Activated CD8-positive, alpha-beta T cell treated with anti-CD3 and anti-CD28 coated beads for 36 hours (primary cell): ENCODE measurements around the gene APIP. TPM values are rescaled to one million over a fixed set of nuclear protein-coding genes. Genes with fewer than 3 reads are reported as not detected.
"Not testable (repeated sequence)": the region's sequence is repeated elsewhere in the genome, so short reads cannot be mapped to it uniquely, and the experiment has no call there.

Experiments used
- ATAC-seq: fragments of 200-7000 bp; cut with Tn5 transposase; one replicate; pipeline ENCODE4 v1.10.0; 2021; ENCODE audit warnings: mild to moderate bottlenecking, moderate library complexity
- CTCF ChIA-PET: fragments of 350-600 bp; sonication (Branson Sonifier 250); formaldehyde crosslinking; loops from one replicate; lab custom pipeline; 2021; ENCODE audit warnings: antibody characterized with exemption; lab: Charles Lee
- POLR2A ChIA-PET: fragments of 350-600 bp; sonication (Branson Sonifier 250); formaldehyde crosslinking; loops from one replicate; lab custom pipeline; 2021; ENCODE audit warnings: antibody characterized with exemption; lab: Charles Lee
- DNase-seq: peaks from one replicate; pipeline ENCODE4 v3.0.0-alpha.2; 2020
- H3K27ac Mint-ChIP-seq: one replicate; pipeline ENCODE4 v1.8.0; 2021; ENCODE audit warnings: mild to moderate bottlenecking, mixed read lengths
- H3K27me3 Mint-ChIP-seq: one replicate; pipeline ENCODE4 v1.8.0; 2021; ENCODE audit warnings: mixed read lengths
- H3K36me3 Mint-ChIP-seq: one replicate; pipeline ENCODE4 v1.8.0; 2021; ENCODE audit warnings: low read depth, mixed read lengths
- H3K4me1 Mint-ChIP-seq: one replicate; pipeline ENCODE4 v1.8.0; 2021; ENCODE audit warnings: low read depth, mixed read lengths
- H3K4me3 Mint-ChIP-seq: one replicate; pipeline ENCODE4 v1.8.0; 2021; ENCODE audit warnings: mild to moderate bottlenecking, moderate library complexity, mixed read lengths
- H3K9me3 Mint-ChIP-seq: one replicate; pipeline ENCODE4 v1.8.0; 2021; ENCODE audit warnings: mixed read lengths
- intact Hi-C: fragments of 100-400 bp; cut with micrococcal nuclease; formaldehyde crosslinking; loops from one replicate; pipeline ENCODE4 v1.10.0; 2022
- total RNA-seq, 2 experiments: library from RNA; stranded (reverse); gene quantifications; one replicate each; pipeline ENCODE4 v1.2.3, GENCODE V29; 2021
- TF ChIP-seq, protein P1 (sequence below): fragments of 200-600 bp; IDR thresholded peaks from one replicate; pipeline ENCODE4 v1.8.0; 2022; ENCODE audit warnings: antibody characterized with exemption, mild to moderate bottlenecking

APIP gene
- total RNA-seq, 2 experiments from 2014 or later = 34.4 to 39.0 TPM

DNA sequence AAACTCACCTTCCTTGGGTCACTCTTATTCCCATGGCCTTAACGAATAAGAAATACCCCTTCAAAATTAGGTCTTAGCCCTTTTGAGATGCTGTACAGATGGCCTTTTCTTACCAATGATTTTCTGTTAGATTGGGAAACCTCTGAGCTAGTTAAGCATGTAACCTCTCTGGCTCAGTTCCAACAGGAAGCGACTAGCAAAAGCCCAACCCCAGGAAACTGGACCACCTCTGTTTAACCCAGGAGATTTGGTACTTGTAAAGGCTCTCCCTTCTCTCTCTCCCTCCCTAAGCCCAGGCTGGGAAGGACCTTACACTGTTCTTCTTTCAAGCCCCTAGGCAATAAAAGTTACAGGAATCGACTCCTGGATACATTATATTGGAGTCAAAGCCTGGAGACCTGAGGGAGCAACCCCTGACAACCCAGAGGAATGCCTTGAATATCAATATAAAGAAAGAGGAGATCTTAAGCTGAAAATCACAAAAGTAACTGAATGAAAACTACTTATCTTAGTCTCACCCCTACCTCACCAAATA is 11.7 kb downstream of the APIP start:
- Mint-ChIP-seq H3K9me3 (peaks cover 24% of the 10 kb centered on the region), H3K36me3 (peaks cover 36% of the 10 kb centered on the region), H3K27me3 (no peaks in the 10 kb centered on the region), H3K4me3 (no peak overlapping the region), H3K4me1 (no peaks in the 10 kb centered on the region), H3K27ac (no peak overlapping the region)
- POLR2A ChIA-PET = no interaction called here
- CTCF ChIA-PET = interaction anchor here (1.2 kb wide), 1 partner anchor 13 kb away, joined by 3 read pairs; no protein-coding TSS in a partner anchor
- DNase-seq = no peak
- TF ChIP-seq, protein P1, sequence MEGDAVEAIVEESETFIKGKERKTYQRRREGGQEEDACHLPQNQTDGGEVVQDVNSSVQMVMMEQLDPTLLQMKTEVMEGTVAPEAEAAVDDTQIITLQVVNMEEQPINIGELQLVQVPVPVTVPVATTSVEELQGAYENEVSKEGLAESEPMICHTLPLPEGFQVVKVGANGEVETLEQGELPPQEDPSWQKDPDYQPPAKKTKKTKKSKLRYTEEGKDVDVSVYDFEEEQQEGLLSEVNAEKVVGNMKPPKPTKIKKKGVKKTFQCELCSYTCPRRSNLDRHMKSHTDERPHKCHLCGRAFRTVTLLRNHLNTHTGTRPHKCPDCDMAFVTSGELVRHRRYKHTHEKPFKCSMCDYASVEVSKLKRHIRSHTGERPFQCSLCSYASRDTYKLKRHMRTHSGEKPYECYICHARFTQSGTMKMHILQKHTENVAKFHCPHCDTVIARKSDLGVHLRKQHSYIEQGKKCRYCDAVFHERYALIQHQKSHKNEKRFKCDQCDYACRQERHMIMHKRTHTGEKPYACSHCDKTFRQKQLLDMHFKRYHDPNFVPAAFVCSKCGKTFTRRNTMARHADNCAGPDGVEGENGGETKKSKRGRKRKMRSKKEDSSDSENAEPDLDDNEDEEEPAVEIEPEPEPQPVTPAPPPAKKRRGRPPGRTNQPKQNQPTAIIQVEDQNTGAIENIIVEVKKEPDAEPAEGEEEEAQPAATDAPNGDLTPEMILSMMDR = no peak
- no peak for ATAC-seq
- intact Hi-C loops = no loop called here

DNA sequence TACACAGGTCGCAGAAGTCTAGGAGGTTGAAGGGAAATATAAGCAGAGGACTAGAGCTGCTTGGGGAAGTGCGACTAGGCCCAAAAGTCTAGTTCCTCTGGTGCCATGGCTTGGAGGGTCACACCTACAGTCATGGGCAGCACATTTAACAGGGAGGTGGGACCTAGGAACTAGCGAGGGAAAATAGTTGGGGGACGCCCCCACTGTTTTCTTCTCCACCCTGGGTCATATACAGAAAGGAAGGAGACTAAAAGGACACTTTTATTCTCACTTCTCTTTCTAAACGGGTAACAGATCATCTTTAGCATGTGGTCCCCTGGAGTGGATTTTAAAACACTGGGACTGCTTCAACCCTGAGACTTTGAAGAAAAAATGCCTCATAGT is 16.6 kb downstream of the APIP start:
- TF ChIP-seq, protein P1 = no peak
- peaks cover 53% of the 10 kb centered on the region for H3K36me3 Mint-ChIP-seq
- H3K9me3 Mint-ChIP-seq = peaks cover 42% of the 10 kb centered on the region
- intact Hi-C loops = no loop called here
- DNase-seq (peak; percentile 36), ATAC-seq (no peak)
- H3K4me1 Mint-ChIP-seq = no peaks in the 10 kb centered on the region
- no peak overlapping the region for H3K27ac Mint-ChIP-seq
- POLR2A ChIA-PET = no interaction called here
- CTCF ChIA-PET = interaction anchor here (1.2 to 1.9 kb wide), 3 partner anchors 18 to 314 kb away, joined by 3 to 5 read pairs (median 3); no protein-coding TSS in a partner anchor
- H3K27me3 Mint-ChIP-seq = no peaks in the 10 kb centered on the region
- no peak overlapping the region for H3K4me3 Mint-ChIP-seq

DNA sequence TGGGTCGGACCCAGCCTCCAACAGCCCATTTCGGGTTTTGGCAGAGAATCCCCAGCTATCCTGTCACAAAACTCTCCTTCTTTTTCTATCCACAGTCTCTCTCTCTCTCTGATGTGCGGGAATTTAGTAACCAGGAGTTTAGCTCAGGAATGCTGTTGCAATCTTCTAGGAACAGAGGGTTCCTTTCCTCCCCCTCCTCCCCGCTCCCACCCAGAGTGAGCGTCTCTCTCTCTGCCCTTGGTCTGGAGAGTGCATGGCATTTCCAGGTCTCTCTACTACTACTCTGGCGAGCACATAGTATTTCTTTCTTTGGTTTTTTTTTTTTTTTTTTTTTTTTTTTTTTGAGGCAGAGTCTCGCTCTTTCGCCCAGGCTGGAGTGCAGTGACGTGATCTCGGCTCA is 17.7 kb downstream of the APIP start:
- DNase-seq (no peak), ATAC-seq (no peak)
- H3K4me3 Mint-ChIP-seq = no peak overlapping the region
- no peaks in the 10 kb centered on the region for H3K27me3 Mint-ChIP-seq
- TF ChIP-seq, protein P1 = no peak
- ChIA-PET POLR2A (interaction anchor here (0.6 kb wide), 1 partner anchor 14 kb away, joined by 3 read pairs; no protein-coding TSS in a partner anchor), CTCF (interaction anchor here (1.2 to 1.9 kb wide), 3 partner anchors 13 to 311 kb away, joined by 3 to 5 read pairs (median 4); no protein-coding TSS in a partner anchor)
- H3K4me1 Mint-ChIP-seq = no peaks in the 10 kb centered on the region
- intact Hi-C loops = no loop called here
- H3K27ac Mint-ChIP-seq = no peak overlapping the region
- peaks cover 44% of the 10 kb centered on the region for H3K36me3 Mint-ChIP-seq
- H3K9me3 Mint-ChIP-seq = peaks cover 38% of the 10 kb centered on the region

DNA sequence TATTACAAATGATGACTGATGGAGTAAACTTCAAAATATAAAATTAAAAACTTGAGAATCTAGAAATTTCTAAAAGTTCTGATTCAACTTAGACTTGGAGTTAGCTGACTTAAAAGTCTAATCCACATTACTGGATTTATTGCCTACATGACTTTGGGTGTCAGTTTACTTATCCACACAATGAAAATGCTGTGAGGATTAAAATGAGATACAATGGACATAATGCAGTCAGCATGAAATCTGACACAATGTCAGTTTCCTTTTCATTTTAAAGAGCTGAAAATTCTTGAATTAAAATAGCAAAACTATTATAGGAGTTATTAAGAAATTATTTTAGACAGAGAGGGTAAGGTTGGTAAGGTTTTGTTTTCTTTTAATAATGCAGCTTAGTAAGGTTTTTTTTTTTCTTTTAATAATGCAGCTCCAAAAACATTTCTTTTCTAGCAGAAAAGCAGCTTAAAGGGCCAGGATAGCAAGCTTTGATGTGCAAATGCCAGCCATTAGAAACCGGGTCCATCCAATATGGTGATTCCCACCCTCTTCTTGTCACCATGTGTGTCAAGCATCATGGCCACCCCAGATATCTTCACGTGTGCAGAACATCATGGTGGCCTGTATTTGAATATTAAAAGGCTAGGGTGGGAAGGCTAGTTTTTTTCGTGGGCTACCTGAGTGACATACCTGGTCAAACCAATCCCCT is 18.9 kb downstream of the APIP start:
- Mint-ChIP-seq H3K4me3 (no peak overlapping the region), H3K36me3 (peaks cover 39% of the 10 kb centered on the region), H3K27ac (no peak overlapping the region), H3K4me1 (no peaks in the 10 kb centered on the region), H3K27me3 (no peaks in the 10 kb centered on the region), H3K9me3 (peaks cover 38% of the 10 kb centered on the region)
- ChIA-PET POLR2A (no interaction called here), CTCF (interaction anchor here (0.8 to 1.9 kb wide), 4 partner anchors 10 to 310 kb away, joined by 3 to 6 read pairs (median 4); no protein-coding TSS in a partner anchor)
- TF ChIP-seq, protein P1 = no peak
- ATAC-seq = no peak
- intact Hi-C loops = no loop called here
- no peak for DNase-seq

DNA sequence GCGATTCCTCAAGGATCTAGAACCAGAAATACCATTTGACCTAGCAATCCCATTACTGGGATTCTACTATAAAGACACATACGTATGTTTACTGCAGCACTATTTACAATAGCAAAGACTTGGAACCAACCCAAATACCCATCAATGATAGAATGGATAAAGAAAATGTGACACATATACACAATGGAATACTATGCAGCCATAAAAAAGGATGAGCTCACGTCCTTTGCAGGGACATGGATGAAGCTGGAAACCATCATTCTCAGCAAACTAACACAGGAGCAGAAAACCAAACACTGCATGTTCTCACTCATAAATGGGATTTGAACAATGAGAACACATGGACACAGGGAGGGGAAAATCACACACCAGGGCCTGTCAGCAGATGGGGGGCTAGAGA is 20.0 kb downstream of the APIP start:
- DNase-seq, intact Hi-C loops, ATAC-seq, POLR2A ChIA-PET, CTCF ChIA-PET, H3K27ac Mint-ChIP-seq, H3K27me3 Mint-ChIP-seq, H3K4me3 Mint-ChIP-seq, H3K4me1 Mint-ChIP-seq: not testable (repeated sequence)
- Mint-ChIP-seq H3K9me3 (peaks cover 34% of the 10 kb centered on the region), H3K36me3 (peaks cover 33% of the 10 kb centered on the region)
